Spleen (tissue), 11 donors: ENCODE measurements around the gene CPD. TPM values are rescaled to one million over a fixed set of nuclear protein-coding genes. Genes with fewer than 3 reads are reported as not detected.

Experiments used
- DNase-seq: peaks from one replicate; pipeline ENCODE4 v3.0.0-alpha.2; 2020
- H3K27ac ChIP-seq, 8 donors: fragments of 200-600 bp; sonication (generic) in 7 of 8; 1 replicate in 4 of 8; 2 replicates in 4 of 8; pipeline versions ENCODE4 v1.5.0 to v1.8.0; 2016 to 2021; ENCODE audit warnings: inconsistent platforms in 4 of 8, mild to moderate bottlenecking in 4 of 8, moderate library complexity in 1 of 8
- H3K27me3 ChIP-seq, 7 donors: fragments of 200-600 bp; sonication (generic) in 6 of 7; replicated peaks in 1 of 7; 1 replicate in 4 of 7; 2 replicates in 3 of 7; pipeline versions ENCODE4 v1.5.0 to v1.8.0; 2016 to 2021; ENCODE audit warnings: inconsistent platforms in 3 of 7, mild to moderate bottlenecking in 1 of 7
- H3K36me3 ChIP-seq, 6 donors: fragments of 200-600 bp; sonication (generic) in 5 of 6; 1 replicate in 4 of 6; 2 replicates in 2 of 6; pipeline versions ENCODE4 v1.5.0 to v1.8.0; 2016 to 2021; ENCODE audit warnings: inconsistent platforms in 2 of 6
- H3K4me1 ChIP-seq, 6 donors: fragments of 200-600 bp; sonication (generic) in 5 of 6; 1 replicate in 3 of 6; 2 replicates in 3 of 6; pipeline versions ENCODE4 v1.5.0 to v1.8.0; 2016 to 2021; ENCODE audit warnings: inconsistent platforms in 3 of 6
- H3K4me3 ChIP-seq, 8 donors: fragments of 200-600 bp; sonication (generic) in 7 of 8; 1 replicate in 4 of 8; 2 replicates in 4 of 8; pipeline versions ENCODE4 v1.5.0 to v1.8.0; 2016 to 2021; ENCODE audit warnings: inconsistent platforms in 4 of 8, mild to moderate bottlenecking in 4 of 8, moderate library complexity in 2 of 8
- H3K9me3 ChIP-seq, 8 donors: fragments of 200-600 bp; sonication (generic) in 7 of 8; 1 replicate in 4 of 8; 2 replicates in 4 of 8; pipeline versions ENCODE4 v1.5.0 to v1.8.0; 2016 to 2021; ENCODE audit warnings: inconsistent platforms in 4 of 8
- POLR2A ChIP-seq, 3 donors: fragments of 450-650 bp; IDR thresholded peaks; one replicate each; pipeline ENCODE4 v1.5.1; 2017; ENCODE audit warnings: antibody characterized with exemption in 3 of 3, mild to moderate bottlenecking in 1 of 3
- POLR2AphosphoS5 ChIP-seq, 3 donors: sonication (generic); formaldehyde crosslinking; IDR thresholded peaks; one replicate each; pipeline ENCODE4 v1.5.1; 2017; ENCODE audit warnings: antibody characterized with exemption in 3 of 3
- WGBS, 5 donors: extraction: QIAGEN DNeasy Blood & Tissue Kit in 3 of 5; methylation state at CpG; one replicate each; pipeline versions ENCODE4 v1.1.5 to v1.1.7; 2013 to 2018; 5-methylcytosine and 5-hydroxymethylcytosine counted together
- intact Hi-C: fragments of 100-400 bp; cut with DNase I; formaldehyde crosslinking; loops from one replicate; pipeline ENCODE4 v1.15.0; 2023; ENCODE audit warnings: low total_unique reads
- polyA plus RNA-seq, 3 donors: library from polyadenylated mRNA; stranded (reverse); fragments of 200-250 nt; gene quantifications; one replicate each; pipeline ENCODE4 v1.2.1, GENCODE V29; 2013
- total RNA-seq, 7 donors: library from RNA; depleted of rRNA in 3 of 7; stranded (reverse); fragments of >200 nt in 3 of 7; fragmentation: NEBNext Ultra II Directional in 4 of 7; extraction: Animal tissue kit (Norgen Biotek cat#: 25700) in 4 of 7; gene quantifications; one replicate each; pipeline versions ENCODE4 v1.1.0 to v1.2.1, GENCODE V29; 2016 to 2021
- TF ChIP-seq, protein P1 (sequence below), 11 experiments: fragments of 200-600 bp in 7 of 11; fragments of 450-650 bp in 4 of 11; sonication (generic) in 4 of 11; IDR thresholded peaks in 8 of 11; conservative IDR thresholded peaks in 3 of 11; 1 replicate in 7 of 11; 2 replicates in 4 of 11; pipeline versions ENCODE4 v1.4.0 to v1.8.0; 2016 to 2021; ENCODE audit warnings: antibody characterized with exemption in 11 of 11, inconsistent platforms in 4 of 11, mild to moderate bottlenecking in 1 of 11
- donor health status: healthy with polysubstance abuse.
- donor health status: DM: no; HTN: no; CAD: no; lungs with moderate emphysema.
- donor health status: DM: no; HTN: no; CAD: no.
- donor health status: Bipolar disorder and iron deficiency.
- donor health status: healthy.
- donor health status: DM: no; HTN: no; CAD: no.
- donor health status: DM: yes; HTN: yes; CAD: no.

Gene CPD
- total and polyA plus RNA-seq, 10 donors, result 1.6 to 83.8 (median 39.6) TPM

DNA sequence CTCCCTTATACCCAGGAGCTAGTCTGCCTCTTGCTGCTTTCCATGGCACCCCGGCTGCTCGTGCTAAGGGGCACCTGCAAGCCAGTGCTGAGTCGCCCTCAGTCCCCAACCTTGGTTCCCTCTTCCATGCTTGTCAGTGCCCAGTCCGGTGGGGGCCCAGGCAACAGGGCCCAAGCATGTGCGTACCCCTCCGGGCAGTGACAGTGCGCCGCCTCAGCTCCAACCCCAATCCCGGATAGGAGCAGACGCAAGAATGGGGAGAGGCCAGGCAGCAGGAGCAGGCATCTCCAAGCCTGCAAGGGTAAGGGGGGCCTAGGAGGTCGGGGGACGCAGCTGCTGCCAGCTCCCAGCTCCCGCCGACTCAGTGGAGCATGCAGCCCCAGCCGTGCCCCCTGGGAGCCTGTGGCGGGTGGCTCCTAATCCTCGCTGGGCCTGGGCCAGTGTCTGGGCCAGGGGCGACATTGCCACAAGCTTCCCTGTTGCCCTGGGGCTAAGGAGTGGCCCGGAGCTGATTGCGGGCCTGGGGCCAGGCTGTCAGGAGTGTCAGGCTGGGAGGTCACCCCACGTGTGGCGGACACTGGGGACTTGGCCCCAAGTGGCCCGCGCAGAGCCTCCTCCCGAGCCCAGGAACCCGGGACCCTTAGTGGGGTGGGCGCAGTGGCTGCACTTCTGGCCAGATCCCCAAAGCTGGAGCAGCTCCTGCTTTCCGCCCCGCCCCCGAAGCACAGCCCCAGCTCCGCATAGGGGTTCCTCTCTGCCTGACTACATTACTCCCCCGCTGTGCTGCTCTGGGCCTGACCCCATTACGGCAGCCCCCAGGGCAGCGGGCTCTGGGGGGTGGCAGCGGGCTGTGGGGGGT lies 9.8 kb downstream of the CPD start:
- Histone ChIP-seq H3K27me3 (no peaks in the 10 kb centered on the region), H3K36me3 (peaks cover 0 to 69% (median 20%) of the 10 kb centered on the region in 6 donors), H3K9me3 (no peaks in the 10 kb centered on the region), H3K4me1 (peaks cover 0 to 37% (median 4%) of the 10 kb centered on the region in 6 donors), H3K27ac (peak overlapping the region in 3 of 8 donors; percentile 72 to 81 (median 74)), H3K4me3 (no peak overlapping the region)
- intact Hi-C loops, result no loop called here
- WGBS, 5 donors, result 95 to 98% (median 97%) methylated on average over 10 to 35 of the region's 35 CpGs
- TF ChIP-seq POLR2AphosphoS5 (IDR thresholded peaks at IDR 0.05), result peak in 1 of 3 donors; percentile 43
- TF ChIP-seq, protein P1, sequence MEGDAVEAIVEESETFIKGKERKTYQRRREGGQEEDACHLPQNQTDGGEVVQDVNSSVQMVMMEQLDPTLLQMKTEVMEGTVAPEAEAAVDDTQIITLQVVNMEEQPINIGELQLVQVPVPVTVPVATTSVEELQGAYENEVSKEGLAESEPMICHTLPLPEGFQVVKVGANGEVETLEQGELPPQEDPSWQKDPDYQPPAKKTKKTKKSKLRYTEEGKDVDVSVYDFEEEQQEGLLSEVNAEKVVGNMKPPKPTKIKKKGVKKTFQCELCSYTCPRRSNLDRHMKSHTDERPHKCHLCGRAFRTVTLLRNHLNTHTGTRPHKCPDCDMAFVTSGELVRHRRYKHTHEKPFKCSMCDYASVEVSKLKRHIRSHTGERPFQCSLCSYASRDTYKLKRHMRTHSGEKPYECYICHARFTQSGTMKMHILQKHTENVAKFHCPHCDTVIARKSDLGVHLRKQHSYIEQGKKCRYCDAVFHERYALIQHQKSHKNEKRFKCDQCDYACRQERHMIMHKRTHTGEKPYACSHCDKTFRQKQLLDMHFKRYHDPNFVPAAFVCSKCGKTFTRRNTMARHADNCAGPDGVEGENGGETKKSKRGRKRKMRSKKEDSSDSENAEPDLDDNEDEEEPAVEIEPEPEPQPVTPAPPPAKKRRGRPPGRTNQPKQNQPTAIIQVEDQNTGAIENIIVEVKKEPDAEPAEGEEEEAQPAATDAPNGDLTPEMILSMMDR (IDR thresholded peaks at IDR 0.05 in 8 of 11, conservative IDR thresholded peaks at IDR 0.05 in 3 of 11), result no peak
- DNase-seq, result no peak

DNA sequence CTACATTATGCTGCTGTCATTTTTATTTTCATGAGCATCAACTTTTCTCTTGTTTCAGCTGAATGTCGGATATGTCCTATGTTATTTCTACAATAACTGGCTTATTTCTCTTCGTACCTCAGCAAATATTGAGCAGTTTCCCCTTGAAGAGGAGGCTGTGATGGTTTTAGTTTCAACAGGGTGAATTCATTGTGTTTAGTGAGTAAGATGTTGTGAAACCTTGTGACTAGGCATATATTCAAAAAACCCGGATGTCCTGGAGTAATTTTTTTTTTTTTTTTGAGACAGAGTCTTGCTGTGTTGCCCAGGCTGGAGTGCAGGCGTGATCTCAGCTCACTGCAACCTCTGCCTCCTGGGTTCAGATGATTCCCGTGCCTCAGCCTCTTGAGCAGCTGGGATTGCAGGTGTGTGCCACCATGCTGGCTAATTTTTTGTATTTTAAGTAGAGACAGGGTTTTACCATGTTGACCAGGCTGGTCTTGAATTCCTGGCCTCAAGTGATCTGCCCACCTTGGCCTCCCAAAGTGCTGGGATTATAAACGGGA lies 11.1 kb downstream of the CPD start:
- intact Hi-C loops, result no loop called here
- Histone ChIP-seq H3K4me1 (peaks cover 0 to 25% (median 2%) of the 10 kb centered on the region in 6 donors), H3K27me3 (no peaks in the 10 kb centered on the region), H3K27ac (peak overlapping the region in 6 of 8 donors; percentile 18 to 81 (median 72)), H3K36me3 (peaks cover 0 to 69% (median 20%) of the 10 kb centered on the region in 6 donors), H3K4me3 (no peak overlapping the region), H3K9me3 (no peaks in the 10 kb centered on the region)
- DNase-seq, result no peak
- TF ChIP-seq, protein P1 (IDR thresholded peaks at IDR 0.05 in 8 of 11, conservative IDR thresholded peaks at IDR 0.05 in 3 of 11), result no peak
- TF ChIP-seq POLR2A (IDR thresholded peaks at IDR 0.05) (no peak), POLR2AphosphoS5 (IDR thresholded peaks at IDR 0.05) (no peak)
- WGBS, 5 donors, result 67 to 89% (median 78%) methylated on average over 6 of the region's 6 CpGs

DNA sequence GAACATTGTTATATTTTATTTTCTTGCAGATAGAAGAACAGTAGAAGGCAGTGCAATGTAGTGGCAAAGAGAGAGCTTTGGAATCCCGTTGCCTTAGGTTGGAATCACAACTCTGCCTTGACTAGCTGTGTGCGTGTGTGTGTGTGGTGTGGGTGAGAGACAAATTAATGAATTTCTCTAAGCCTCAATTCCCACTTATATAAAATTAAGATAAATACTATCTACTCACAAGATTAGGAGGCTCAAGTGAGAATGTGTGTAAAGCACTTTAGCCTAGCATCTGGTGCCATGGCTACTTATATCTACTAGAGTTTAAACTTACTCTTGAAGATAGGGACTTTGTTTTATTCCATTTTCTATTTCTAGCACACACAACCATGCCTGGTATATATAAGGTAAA lies 12.8 kb downstream of the CPD start:
- DNase-seq, result no peak
- no peaks in the 10 kb centered on the region for H3K9me3 ChIP-seq
- intact Hi-C loops, result no loop called here
- WGBS, 5 donors, result 93 to 97% (median 96%) methylated on average over 2 of the region's 2 CpGs
- H3K4me1 ChIP-seq, result peaks cover 0 to 30% (median 2%) of the 10 kb centered on the region in 6 donors
- peaks cover 0 to 52% (median 10%) of the 10 kb centered on the region in 6 donors for H3K36me3 ChIP-seq
- TF ChIP-seq POLR2A (IDR thresholded peaks at IDR 0.05), result no peak
- TF ChIP-seq POLR2AphosphoS5 (IDR thresholded peaks at IDR 0.05), result no peak
- TF ChIP-seq, protein P1 (IDR thresholded peaks at IDR 0.05 in 8 of 11, conservative IDR thresholded peaks at IDR 0.05 in 3 of 11), result no peak
- no peak overlapping the region for H3K27ac ChIP-seq
- H3K27me3 ChIP-seq, result no peaks in the 10 kb centered on the region
- H3K4me3 ChIP-seq, result no peak overlapping the region

DNA sequence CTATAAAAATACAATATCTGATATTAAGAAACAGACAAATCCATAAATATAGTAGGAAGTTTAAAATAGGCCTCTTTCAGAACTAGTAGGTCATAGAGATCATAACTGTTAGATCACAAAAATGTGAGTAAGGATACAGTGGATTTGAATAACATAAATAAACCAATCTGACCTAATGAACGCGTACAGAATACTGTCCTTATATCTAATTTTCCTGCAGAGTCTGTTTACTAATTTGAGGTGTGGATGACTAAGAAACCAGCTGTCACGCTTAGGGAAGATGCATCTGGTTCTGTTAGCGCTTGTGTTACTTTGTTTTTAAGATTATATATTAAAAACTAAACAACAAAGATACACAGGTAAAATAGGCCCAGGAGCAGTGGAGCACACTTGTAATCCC lies 14.8 kb downstream of the CPD start:
- intact Hi-C loops, result no loop called here
- no peak for DNase-seq
- TF ChIP-seq, protein P1 (IDR thresholded peaks at IDR 0.05 in 8 of 11, conservative IDR thresholded peaks at IDR 0.05 in 3 of 11), result no peak
- no peak for TF ChIP-seq POLR2AphosphoS5 (IDR thresholded peaks at IDR 0.05)
- TF ChIP-seq POLR2A (IDR thresholded peaks at IDR 0.05), result no peak
- Histone ChIP-seq H3K9me3 (no peaks in the 10 kb centered on the region), H3K27ac (no peak overlapping the region), H3K4me3 (no peak overlapping the region), H3K4me1 (peaks cover 0 to 29% (median 2%) of the 10 kb centered on the region in 6 donors), H3K36me3 (peaks cover 0 to 33% (median 4%) of the 10 kb centered on the region in 6 donors), H3K27me3 (no peaks in the 10 kb centered on the region)
- 96 to 98% (median 97%) methylated on average over 4 of the region's 4 CpGs for WGBS, 5 donors
